22Rv1 (cell line): ENCODE results near the gene FBXO47.

Experiments used
- CTCF ChIP-seq: fragments of 450-650 bp; IDR thresholded peaks from 2 replicates; pipeline ENCODE4 v1.5.1; 2017; ENCODE audit warnings: mild to moderate bottlenecking
- ZFX ChIP-seq: fragments of 450-650 bp; IDR thresholded peaks from 2 replicates; pipeline ENCODE4 v1.6.1; 2017; ENCODE audit warnings: antibody characterized with exemption, borderline replicate concordance

GRCh38 chr17:39014795-39015545 is 47.8 kb upstream of the FBXO47 start:
- TF ChIP-seq CTCF (no peak), ZFX (no peak)
